ENCODE measurements around the gene PDE9A. TPM values are rescaled to one million over a fixed set of nuclear protein-coding genes. Genes with fewer than 3 reads are reported as not detected.

PDE9A gene
- total and polyA plus RNA-seq, 2 experiments from 2014 or later: 26.5 to 31.1 TPM

DNA sequence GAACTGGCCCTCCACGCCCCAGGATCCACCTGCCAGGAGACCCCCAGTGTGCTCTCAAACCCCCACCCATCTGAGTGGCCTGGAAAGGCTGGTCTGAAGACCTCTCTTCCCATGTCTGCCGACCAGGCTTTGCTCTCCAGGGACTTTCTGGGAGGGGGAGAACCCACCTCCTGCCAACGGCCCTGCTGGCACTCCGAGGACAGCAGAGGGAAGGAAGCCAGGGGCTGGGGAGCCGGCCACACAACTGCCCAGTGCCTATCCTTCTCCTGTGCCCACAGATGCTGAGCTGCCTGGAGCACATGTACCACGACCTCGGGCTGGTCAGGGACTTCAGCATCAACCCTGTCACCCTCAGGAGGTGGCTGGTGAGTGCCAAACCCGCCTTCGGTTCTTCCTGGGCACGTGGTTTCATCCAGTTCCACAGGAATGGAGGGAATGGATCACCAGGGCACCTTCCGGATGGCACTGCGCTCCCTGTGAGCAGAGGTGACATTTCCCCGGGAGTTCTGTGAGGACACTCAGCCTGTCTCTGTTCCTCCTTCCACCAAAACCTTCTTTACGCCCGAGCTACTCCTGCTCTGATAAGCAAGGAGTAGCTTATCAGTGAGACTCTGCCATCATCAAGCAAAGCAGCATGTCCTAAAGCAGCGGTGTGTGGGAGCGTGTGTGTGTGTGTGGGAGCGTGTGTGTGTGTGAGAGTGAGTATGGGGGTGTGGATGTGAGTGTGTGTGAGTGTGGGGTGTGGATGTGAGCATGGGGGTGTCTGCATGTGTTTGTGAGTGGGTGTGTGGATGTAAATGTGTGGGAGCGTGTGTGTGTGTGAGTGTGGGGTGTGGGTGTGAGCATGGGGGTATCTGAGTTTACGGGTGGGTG lies 105.5 kb downstream of the PDE9A start:
- Histone ChIP-seq H3K27ac (ENCODE audit: low read depth) (no peak overlapping the region), H3K4me1 (ENCODE audit: insufficient read depth) (no peaks in the 10 kb centered on the region), H3K4me2 (no peak overlapping the region), H3K9me2 (ENCODE audit: insufficient read depth) (no peaks in the 10 kb centered on the region), H4K20me1 (replicated peaks; ENCODE audit: insufficient read depth) (no peaks in the 10 kb centered on the region), H3K4me3 (no peak overlapping the region), H3K36me3 (ENCODE audit: insufficient read depth) (no peaks in the 10 kb centered on the region), H2AFZ (no peak overlapping the region), H3K27me3 (ENCODE audit: insufficient read depth) (no peaks in the 10 kb centered on the region), H3F3A (replicated peaks; ENCODE audit: low read depth) (no peaks in the 10 kb centered on the region), H3K79me2 (replicated peaks; ENCODE audit: insufficient read depth) (no peaks in the 10 kb centered on the region)
- ATAC-seq (no peak), DNase-seq (ENCODE audit: low spot score) (no peak)
- Mint-ChIP-seq H3K27ac (no peak overlapping the region), H3K4me3 (no peak overlapping the region), H3K36me3 (ENCODE audit: low read depth) (peaks cover 15% of the 10 kb centered on the region), H3K27me3 (ENCODE audit: insufficient read depth, low read depth, poor library complexity) (peaks cover 17% of the 10 kb centered on the region), H3K9me3 (no peaks in the 10 kb centered on the region), H3K4me1 (peaks cover 7% of the 10 kb centered on the region)
- no peak for TF ChIP-seq EZH2phosphoT487 (IDR thresholded peaks at IDR 0.05; ENCODE audit: unreplicated experiment)
- TF ChIP-seq ZNF331 (CRISPR knock-in tag; IDR thresholded peaks at IDR 0.05; ENCODE audit: low read depth): no peak
- TF ChIP-seq, protein P1, sequence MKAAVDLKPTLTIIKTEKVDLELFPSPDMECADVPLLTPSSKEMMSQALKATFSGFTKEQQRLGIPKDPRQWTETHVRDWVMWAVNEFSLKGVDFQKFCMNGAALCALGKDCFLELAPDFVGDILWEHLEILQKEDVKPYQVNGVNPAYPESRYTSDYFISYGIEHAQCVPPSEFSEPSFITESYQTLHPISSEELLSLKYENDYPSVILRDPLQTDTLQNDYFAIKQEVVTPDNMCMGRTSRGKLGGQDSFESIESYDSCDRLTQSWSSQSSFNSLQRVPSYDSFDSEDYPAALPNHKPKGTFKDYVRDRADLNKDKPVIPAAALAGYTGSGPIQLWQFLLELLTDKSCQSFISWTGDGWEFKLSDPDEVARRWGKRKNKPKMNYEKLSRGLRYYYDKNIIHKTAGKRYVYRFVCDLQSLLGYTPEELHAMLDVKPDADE (IDR thresholded peaks at IDR 0.05): no peak
- TF ChIP-seq, protein P2, sequence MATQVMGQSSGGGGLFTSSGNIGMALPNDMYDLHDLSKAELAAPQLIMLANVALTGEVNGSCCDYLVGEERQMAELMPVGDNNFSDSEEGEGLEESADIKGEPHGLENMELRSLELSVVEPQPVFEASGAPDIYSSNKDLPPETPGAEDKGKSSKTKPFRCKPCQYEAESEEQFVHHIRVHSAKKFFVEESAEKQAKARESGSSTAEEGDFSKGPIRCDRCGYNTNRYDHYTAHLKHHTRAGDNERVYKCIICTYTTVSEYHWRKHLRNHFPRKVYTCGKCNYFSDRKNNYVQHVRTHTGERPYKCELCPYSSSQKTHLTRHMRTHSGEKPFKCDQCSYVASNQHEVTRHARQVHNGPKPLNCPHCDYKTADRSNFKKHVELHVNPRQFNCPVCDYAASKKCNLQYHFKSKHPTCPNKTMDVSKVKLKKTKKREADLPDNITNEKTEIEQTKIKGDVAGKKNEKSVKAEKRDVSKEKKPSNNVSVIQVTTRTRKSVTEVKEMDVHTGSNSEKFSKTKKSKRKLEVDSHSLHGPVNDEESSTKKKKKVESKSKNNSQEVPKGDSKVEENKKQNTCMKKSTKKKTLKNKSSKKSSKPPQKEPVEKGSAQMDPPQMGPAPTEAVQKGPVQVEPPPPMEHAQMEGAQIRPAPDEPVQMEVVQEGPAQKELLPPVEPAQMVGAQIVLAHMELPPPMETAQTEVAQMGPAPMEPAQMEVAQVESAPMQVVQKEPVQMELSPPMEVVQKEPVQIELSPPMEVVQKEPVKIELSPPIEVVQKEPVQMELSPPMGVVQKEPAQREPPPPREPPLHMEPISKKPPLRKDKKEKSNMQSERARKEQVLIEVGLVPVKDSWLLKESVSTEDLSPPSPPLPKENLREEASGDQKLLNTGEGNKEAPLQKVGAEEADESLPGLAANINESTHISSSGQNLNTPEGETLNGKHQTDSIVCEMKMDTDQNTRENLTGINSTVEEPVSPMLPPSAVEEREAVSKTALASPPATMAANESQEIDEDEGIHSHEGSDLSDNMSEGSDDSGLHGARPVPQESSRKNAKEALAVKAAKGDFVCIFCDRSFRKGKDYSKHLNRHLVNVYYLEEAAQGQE (IDR thresholded peaks at IDR 0.05; ENCODE audit: unreplicated experiment): no peak
- no peak for TF ChIP-seq POLR2AphosphoS5 (IDR thresholded peaks at IDR 0.05; ENCODE audit: low read depth)

DNA sequence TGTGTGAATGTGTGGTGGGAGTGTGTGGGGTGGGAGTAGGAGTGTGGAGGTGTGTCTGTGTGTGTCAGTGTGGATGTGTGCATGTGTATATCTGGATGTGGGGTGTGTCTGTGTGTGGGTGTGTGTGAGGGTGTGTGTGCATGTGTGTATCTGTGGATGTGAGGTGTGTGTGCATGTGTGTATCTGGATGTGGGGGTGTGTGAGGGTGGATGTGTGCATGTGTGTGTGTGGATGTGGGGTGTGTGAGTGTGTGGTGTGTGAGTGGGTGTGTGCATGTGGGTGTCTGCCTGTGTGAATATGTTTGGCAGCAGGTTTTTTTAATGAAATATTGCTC lies 106.1 kb downstream of the PDE9A start:
- H3K4me2 ChIP-seq: no peak overlapping the region
- no peak overlapping the region for H3K27ac Mint-ChIP-seq
- H3K4me3 Mint-ChIP-seq: no peak overlapping the region
- no peaks in the 10 kb centered on the region for H3K9me3 Mint-ChIP-seq
- peaks cover 7% of the 10 kb centered on the region for H3K4me1 Mint-ChIP-seq
- H3K36me3 ChIP-seq (ENCODE audit: insufficient read depth): no peaks in the 10 kb centered on the region
- no peaks in the 10 kb centered on the region for H3K4me1 ChIP-seq (ENCODE audit: insufficient read depth)
- no peaks in the 10 kb centered on the region for H4K20me1 ChIP-seq (replicated peaks; ENCODE audit: insufficient read depth)
- peaks cover 20% of the 10 kb centered on the region for H3K36me3 Mint-ChIP-seq (ENCODE audit: low read depth)
- TF ChIP-seq ZNF114 (CRISPR knock-in tag; IDR thresholded peaks at IDR 0.05) (no peak), EZH2 (IDR thresholded peaks at IDR 0.05; ENCODE audit: low read depth, unreplicated experiment) (no peak), ZNF331 (CRISPR knock-in tag; IDR thresholded peaks at IDR 0.05; ENCODE audit: low read depth) (no peak), POLR2AphosphoS5 (IDR thresholded peaks at IDR 0.05; ENCODE audit: low read depth) (no peak), STAT1 (IDR thresholded peaks at IDR 0.05; ENCODE audit: unreplicated experiment) (no peak), CREB1 (CRISPR knock-in tag; IDR thresholded peaks at IDR 0.05; ENCODE audit: low read depth) (no peak)
- TF ChIP-seq, protein P1 (IDR thresholded peaks at IDR 0.05): no peak
- H3K27me3 ChIP-seq (ENCODE audit: insufficient read depth): no peaks in the 10 kb centered on the region
- H3K79me2 ChIP-seq (replicated peaks; ENCODE audit: insufficient read depth): no peaks in the 10 kb centered on the region
- H3K27ac ChIP-seq (ENCODE audit: low read depth): no peak overlapping the region
- H3K9me2 ChIP-seq (ENCODE audit: insufficient read depth): no peaks in the 10 kb centered on the region
- no peak for DNase-seq (ENCODE audit: low spot score)
- no peak overlapping the region for H2AFZ ChIP-seq
- no peak for ATAC-seq
- H3K4me3 ChIP-seq: no peak overlapping the region
- peaks cover 17% of the 10 kb centered on the region for H3K27me3 Mint-ChIP-seq (ENCODE audit: insufficient read depth, low read depth, poor library complexity)
- H3F3A ChIP-seq (replicated peaks; ENCODE audit: low read depth): no peaks in the 10 kb centered on the region
